Measurements from ENCODE around the gene SPATS1.
A peak's percentile ranks its signal among the peaks of the same experiment; 100 is the strongest.
"Not testable (repeated sequence)": the region's sequence is repeated elsewhere in the genome, so short reads cannot be mapped to it uniquely, and the experiment has no call there.

SPATS1 gene

DNA sequence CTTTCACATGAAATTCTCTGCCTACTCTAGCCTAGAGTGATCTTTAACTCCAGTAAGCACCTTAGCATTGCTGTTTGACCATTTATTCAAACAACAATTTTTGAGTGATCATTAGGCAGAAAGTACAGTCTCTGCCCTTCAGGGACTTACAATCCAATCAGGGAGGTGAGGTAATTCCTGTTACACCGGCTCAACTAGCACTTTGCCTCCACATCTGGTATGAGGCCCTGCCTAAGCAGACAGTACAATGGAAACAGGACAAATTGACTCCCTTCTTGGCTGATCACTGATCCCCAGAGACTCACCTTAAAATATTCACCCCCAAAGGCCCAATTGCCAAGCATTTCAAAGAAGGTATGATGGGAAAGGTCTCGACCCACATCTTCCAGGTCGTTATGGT is 30.7 kb upstream of the SPATS1 start:
- DNase-seq (ENCODE audit: low spot score), result no peak

DNA sequence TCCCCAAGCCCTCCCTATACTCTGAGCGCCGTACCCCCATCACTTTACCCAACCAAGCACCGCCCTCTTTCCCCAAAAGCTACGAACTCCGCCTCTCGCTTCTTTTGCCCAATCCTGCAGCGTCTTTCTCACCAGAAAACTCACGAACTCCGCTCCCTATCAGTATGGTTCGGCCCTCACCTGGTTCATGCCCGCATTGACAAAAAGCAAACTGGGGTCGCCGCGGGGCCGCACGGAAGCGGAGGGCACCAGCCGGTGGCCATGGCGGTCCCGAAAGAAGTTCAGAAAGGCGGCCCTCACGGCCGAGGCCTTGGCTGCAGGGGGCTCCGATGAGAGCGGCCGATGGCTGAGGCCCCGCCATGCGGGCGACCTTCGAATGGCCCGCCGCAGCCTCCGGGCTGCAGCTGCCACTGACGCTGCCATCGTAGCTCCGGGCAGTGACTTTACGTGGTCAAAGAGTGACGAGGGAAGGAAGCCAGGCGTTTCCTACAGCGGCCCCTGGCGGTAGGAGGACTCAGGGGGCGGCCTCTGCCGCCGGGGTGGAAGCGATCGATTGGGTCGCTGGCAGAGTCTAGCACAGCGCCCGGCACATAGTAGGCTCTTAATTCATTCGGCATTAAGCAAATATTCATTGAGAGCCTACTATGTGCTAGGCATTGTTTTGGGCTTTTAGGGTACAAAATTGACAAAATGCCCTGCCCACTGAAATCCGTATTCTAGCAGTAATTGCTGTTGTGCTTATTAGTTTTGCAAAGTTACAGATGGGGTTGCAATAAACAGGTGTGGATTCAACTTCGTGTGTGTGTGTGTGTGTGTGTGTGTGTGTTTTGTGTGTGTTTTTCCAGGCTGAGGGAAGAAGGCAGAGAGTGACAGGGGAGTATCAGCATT is 29.3 kb upstream of the SPATS1 start, which contains the start of gene AARS2:
AARS2 (minus strand) TSS at position 447 of the 888 bp plus-strand sequence; CDS start at position 423, 24 bp downstream.
- DNase-seq (ENCODE audit: low spot score), result peak; percentile 90

DNA sequence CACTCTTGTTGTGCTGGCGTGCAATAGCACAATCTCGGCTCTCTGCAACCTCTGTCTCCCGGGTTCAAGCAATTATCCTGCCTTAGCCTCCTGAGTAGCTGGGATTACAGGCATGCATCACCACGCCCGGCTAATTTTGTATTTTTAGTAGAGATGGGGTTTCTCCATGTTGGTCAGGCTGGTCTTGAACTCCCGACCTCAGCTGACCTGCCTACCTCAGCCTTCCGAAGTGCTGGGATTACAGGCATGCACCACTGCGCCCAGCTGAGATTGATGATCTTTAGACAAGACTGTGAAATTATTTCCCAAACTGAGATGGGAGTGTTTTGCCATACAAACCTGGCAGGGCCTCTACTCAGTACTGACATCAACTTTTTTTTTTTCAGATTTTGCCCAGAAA is 27.8 kb upstream of the SPATS1 start:
- not testable (repeated sequence) for DNase-seq (ENCODE audit: low spot score)

DNA sequence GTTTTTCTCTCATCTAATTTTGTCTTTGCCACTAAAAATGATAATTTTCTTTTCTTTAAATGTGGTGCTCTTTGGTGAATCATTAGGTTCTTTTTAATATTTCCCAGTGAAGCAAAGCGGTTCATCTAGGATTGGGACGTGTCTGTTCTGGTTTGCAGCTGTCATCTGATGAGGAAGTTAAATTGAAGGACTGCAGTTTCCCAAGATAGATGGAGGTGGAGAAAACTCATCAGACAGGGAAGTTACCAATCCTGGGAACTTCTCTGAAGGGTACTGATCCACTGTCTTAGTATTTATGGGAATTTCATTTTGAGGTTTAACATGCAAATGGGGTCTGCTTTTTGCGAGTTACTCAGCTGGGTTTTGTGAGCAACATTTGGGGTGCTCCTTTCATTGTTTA is 26.9 kb upstream of the SPATS1 start:
- no peak for DNase-seq (ENCODE audit: low spot score)

DNA sequence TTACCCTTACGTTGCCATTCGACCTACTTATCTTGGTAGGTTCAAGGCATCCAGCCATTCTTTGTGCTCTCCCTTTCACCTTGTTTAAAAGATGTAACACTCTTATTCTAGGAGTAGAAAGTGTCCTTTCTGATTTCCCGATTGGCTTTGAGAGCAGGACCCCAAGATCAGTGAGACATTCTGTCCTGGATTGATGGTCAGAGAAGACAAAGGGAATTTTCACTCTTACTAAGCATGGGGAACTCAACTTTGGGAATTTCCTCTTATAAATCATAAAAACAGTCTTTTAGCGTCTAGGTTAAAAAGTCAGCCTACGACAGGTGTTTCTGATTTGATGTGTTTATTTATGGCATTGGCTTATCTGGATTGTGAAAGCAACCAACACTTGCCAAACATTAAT is 26.5 kb upstream of the SPATS1 start:
- DNase-seq (ENCODE audit: low spot score), result no peak

DNA sequence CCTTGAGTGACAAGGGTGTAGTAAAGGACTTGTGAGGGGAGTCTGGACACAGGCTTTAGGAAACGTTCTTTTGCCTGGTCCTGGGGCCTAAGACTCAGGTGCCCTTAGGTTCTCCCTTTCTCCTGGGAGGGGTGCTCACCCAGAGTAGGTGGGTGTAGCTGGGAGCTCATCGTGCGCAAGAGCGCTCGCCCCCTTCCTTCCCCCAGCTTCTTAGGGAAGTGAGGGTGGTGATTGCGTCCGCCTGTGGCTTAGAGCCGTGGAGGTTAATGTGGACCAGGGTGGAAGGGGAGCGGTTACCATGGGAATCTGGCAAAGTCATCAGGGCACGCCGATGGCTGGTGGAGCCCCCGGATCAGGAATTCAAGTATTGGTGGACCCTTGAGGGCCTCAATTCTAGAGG is 26.0 kb upstream of the SPATS1 start:
- DNase-seq (ENCODE audit: low spot score), result no peak

DNA sequence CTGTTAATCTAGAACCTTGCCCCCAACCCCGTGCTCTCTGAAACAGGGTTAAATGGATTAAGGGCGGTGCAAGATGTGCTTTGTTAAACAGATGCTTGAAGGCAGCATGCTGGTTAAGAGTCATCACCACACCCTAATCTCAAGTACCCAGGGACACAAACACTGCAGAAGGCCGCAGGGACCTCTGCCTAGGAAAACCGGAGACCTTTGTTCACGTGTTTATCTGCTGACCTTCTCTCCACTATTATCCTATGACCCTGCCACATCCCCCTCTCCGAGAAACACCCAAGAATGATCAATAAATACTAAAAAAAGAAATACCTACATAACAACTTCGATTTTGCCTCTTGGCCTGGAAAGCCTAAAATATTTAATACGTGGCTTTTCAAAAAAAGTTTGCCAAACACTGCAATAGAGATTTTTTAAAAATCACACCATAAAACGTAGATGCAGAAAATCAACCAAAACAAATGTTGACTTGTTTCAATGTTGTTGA is 25.3 kb upstream of the SPATS1 start:
- not testable (repeated sequence) for DNase-seq (ENCODE audit: low spot score)

DNA sequence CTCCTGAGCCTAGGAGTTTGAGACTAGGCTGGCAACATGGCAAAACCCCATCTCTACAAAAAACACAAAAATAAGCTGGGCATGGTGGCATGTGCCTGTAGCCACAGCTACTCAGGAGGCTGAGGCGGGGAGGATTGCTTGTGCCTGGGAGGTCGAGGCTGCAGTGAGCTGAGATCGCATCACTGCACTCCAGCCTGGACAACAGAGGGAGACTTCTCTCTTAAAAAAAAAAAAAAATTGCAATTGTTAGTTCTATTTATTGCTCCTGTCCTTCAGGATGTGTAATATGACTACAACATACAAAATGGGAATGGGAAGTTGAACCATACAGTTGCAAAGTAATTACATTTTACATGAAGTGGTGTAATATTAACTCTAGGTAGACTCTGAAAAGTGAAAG is 21.2 kb upstream of the SPATS1 start:
- DNase-seq (ENCODE audit: low spot score), result no peak

DNA sequence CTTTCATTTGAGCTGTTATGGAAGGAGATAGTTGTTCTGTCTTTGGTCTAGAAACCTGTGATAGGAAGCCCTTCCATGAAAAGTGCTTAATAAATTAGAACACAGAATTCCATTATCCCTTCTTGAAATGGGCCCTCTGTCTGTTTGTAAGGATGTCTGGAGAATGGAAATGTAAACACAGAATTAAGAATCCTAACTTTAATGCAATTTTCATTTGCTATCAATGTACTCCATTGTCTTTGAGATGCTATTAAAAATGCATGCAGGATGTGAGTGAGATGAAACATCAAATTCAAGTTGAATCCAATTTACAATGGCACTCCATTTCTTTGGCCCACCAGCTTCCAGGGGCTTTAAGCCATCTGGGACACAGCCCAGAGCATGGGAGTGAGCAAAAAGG is 15.4 kb upstream of the SPATS1 start:
- DNase-seq (ENCODE audit: low spot score), result no peak

DNA sequence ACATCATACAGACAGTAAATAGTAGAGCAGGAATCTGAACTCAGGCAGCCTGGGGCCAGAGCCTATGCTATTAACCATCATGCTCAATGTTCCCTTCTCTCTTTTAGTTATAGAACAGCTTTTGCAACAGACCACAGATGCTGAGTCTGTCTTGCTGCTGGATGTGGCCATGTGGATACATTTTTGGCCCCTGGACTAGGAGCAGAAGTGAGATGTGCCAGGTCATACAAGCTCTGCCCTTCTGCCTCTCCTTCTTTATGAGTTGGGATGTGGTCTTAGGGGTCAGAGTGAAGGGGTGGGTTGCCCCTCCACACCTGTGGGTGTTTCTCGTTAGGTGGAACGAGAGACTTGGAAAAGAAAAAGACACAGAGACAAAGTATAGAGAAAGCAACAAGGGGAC is 14.7 kb upstream of the SPATS1 start:
- DNase-seq (ENCODE audit: low spot score), result no peak

DNA sequence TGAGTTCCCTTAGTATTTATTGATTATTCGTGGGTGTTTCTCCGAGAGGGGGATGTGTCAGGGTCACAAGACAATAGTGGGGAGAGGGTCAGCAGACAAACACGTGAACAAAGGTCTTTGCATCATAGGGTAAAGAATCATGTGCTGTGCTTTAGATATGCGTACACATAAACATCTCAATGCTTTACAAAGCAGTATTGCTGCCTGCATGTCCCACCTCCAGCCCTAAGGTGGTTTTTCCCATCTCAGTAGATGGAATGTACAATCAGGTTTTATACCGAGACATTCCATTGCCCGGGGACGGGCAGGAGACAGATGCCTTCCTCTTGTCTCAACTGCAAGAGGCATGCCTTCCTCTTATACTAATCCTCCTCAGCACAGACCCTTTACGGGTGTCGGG is 14.2 kb upstream of the SPATS1 start:
- DNase-seq (ENCODE audit: low spot score), result not testable (repeated sequence)

DNA sequence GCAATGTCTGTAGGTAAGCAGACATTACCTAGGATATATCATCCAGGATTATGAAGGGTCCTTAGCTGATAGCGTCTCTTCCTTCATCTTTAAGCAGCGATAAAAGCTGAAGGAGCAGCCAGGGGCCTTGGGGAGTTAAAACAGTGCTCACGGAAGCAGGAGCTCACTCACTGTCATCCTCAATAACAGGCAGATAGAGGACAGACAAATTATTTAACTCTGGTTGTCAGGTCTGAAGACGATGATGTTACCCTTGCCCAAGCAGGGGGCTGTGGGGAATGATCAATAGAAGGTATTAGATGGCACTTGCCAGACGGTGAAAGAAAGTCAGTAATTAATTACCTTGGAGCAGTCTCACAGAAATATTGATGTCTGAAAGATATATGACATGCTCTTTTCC is 12.6 kb upstream of the SPATS1 start:
- DNase-seq (ENCODE audit: low spot score), result no peak

DNA sequence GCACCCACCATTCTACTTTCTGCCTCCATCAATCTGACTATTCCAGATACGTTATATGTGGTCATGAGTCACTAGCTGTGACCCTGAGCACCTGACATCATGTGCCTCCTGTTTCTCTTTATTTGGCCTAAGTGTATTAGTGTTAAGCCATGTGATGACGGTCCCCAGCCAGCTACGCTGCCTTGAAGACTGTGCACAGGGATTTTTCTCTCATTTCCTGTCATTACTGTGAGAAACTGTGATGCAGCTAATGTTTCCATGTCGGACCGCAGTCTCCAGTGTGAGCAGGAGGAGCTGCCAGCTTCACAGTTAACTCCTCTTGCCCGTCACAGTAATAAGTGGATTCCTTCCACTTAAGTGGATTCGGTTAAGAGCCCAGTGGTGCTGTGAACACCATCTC is 9.9 kb upstream of the SPATS1 start:
- DNase-seq (ENCODE audit: low spot score), result no peak

DNA sequence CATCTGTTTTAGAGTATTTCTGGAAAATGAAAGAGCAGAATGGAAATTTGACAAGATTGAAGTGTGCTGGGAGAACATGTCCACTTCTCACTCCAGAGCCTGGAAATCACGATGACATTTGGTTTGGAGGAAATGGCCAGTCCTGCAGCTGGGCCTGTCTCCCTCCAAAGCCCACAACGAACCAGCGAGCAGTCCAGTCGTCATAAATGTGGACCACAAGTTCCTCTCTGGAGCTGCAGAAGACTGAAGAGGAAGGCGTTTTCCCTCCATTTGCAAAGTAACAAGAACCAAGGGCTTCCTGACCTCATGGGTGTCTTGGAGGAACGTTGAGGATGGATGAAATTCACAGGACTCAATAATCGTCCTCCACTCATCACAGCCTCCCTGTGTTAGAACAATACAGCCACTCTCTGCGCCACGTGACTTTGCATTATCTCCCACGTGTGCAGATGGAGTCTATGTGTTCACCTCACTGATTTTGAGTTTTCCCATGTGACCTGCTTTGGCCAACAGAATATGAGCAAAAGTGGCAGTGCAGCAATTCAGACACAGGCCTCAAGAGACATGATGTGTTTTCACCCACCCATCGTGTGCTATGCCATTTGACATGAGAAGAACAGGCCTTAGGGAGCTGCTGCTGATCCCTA is 9.1 kb upstream of the SPATS1 start:
- DNase-seq (ENCODE audit: low spot score), result no peak

DNA sequence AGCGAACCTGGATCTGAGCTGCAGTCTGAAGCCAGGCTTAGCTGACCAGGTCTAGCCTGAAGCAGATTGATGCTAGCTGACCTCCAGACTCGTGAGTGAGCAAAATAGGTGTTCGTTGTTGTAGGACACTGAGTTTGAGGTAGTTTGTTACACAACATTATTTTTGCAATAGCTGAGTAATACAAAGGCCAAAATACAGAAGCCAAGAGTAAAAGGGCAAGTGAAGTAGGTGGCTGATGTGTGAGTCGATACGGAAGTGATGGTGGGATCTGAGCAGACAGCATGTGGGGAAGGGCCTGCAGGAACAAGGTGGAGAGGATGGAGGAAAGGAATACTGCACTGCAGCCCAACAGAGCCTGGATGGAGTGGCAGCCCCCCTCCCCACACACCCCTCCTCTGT is 8.5 kb upstream of the SPATS1 start:
- DNase-seq (ENCODE audit: low spot score), result no peak

DNA sequence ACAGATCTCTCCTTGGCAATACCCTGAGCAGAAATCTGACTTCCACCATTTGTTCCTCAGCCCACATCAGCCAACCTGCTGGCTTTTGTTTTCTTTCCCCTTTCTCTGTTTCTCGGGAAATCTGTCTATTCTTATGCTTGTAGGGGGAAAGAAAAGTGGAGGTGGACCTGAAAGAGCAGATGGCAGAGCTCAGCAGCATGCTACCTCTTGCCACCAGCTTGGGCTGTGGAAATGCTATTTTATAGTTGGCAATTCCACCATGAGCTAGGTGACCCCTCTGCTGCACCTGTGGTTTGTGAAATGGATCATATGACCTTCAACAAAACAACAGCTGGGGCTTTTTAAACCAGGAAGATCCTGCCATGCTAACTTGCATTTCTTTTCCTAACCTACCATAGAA is 6.8 kb upstream of the SPATS1 start:
- DNase-seq (ENCODE audit: low spot score), result no peak

DNA sequence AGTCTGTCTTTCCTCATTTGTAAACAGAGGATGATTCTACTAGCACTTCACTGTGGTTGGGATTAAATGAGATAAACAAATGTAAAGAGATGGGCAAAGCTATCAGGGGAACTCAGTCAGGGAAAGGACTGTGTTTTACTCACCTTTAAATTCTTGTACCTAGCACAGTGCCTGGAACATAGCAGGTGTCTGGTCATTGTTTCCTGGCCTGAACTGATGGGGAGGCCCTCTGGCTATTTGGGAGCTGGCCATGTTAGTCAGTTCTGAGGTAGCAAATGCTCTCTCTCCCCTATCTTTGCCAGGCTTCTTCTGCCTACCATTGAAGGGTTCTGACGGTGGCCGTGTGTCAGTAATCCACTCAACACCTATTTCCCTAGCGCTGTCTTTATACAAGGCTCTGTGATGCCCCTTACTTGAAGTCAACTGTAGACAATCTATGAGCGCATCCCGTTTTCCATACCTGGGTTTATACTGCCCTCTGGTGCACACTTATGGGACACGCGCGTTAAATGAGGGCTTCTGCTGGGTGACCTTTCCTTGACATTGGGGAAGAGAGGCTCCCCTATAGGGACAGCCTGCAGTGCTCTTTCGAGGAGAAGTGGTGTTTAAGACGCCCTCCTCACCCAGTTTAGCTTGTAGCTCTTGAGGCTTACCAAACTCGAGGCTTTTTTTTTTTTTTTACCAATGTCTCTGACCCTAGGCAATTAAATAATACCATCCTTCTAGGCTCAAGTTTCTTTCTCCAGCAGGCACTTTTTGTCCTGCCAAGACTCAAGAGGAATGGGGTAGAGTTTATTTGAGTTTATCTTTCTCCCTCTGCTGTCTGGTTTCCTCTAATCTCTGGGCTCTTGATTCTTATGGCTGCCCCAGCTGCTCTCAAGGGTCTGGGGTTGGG is 4.0 kb upstream of the SPATS1 start:
- DNase-seq (ENCODE audit: low spot score), result peak; percentile 32

DNA sequence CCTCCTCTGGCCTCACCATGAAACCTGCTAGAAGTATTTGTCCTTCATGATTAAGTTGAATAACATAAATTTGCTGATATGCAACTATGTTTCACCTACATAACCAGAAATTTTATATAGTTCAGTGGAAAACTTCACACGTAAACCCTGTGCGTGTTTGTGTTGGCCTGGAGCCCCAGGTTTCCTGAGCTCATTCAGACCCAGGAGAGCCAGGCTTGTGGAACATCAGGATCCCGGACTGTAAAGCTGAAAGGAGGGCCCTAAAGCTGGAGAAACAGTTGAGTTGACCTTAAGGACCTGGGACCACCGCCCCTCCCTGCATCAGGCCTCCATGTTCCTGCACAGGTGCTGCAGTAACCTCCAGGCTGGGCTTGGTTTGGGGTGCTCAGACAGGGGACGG is 3.1 kb upstream of the SPATS1 start:
- DNase-seq (ENCODE audit: low spot score), result no peak

DNA sequence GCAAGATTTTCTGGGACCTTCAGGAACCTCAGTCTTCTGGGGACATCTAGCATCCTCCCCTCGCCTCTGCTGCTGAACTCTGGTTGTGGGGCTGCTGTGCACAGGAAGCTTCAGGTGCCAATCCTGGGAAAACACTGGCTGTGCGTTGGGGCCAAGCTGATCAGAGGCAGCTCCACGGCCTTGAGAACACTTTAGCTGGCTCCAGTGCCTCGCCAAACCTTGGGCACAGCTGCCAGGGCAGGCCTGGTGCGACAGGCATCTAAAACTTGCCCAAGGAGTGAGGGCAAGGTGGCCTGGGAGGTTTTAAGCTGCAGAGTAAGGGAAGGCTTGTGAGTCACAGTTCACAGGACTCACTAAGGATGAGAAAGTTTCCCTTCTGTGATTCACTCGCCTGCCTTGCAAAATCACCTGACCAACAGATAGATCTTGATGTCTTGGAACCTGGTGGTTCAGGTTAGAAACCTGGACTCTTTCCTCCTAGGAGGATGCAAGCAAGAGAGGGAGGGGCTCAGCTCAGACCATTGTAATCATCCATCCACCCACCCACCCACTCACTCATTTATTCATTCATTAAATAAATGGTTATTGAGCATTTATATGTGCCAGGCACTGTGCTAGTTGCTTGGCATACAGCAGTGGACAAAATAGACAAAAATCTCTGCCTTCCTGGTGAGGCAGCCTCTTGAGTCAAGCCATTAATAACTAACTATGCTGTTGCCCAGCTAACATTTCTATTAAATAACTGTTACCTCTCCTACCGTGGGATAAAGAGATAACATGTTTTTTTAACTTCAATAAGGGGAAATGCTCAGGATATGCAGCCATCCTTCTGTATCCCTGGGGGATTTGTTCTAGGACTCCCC is 2.5 kb upstream of the SPATS1 start:
- no peak for DNase-seq (ENCODE audit: low spot score)

DNA sequence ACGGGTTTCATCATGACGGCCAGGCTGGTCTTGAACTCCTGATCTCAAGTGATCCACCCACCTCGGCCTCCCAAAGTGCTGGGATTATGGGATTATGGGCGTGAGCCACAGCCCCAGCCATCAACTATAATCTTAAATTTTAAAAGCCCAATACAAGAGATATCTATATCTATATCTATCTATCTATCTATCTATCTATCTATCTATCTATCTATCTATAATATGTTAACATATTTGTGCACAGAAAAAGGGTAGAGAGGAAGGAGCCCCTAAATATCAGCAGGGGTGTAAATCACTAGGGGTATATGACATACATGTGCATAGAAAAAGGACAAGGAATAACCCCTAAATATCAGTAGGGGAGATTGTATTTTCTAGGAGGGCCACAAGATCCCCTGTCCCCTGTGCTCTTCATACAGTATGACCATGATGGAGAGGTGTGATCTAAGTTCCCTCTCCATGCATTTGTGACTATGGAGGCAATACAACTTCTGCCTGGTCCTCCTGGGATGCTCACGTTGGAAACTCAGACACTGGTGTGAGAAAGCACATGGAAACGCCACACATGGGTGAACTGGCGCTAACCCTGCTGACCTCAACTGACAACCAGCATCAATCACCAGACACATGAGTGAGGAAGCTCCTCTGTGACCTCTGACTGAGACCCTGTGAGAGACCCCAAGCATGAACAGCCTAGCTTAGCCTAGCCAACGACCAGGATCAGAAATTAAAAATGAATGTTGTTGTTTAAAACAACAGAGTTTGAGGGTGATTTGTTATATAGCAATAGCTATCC is 1.2 kb upstream of the SPATS1 start:
- DNase-seq (ENCODE audit: low spot score), result no peak

DNA sequence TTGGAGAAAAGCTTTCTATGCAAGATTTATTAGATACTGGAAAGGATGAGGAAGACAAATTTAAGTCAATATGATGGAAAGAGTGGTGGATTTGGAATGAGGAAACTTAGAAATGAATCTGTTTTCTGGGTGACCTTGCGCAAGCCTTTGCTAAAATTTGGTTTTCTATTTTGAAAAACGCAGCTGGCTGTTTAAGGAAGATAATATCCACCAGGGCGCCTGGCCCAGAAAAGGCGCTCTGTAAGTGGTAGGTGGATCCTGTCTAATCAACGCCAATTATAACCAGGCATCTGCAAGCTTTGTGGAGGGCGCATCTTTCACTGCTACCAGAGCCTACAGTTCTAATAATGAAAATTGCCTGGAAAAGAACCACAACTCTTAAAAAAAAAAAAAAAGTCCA is 398 bp upstream of the SPATS1 start:
- DNase-seq (ENCODE audit: low spot score), result no peak
